Skeletal muscle cell (primary cell): ENCODE results near the gene APBB2.

ENCODE experiments used
- DNase-seq: peaks from one replicate; pipeline ENCODE4 v3.0.0-alpha.2; 2010; ENCODE audit warnings: low read depth
- H3K4me3 ChIP-seq: 2 replicates; pipeline ENCODE4 v1.5.1; 2011; ENCODE audit warnings: low read depth, mild to moderate bottlenecking, control low read depth, low read length, moderate library complexity

Gene APBB2

DNA sequence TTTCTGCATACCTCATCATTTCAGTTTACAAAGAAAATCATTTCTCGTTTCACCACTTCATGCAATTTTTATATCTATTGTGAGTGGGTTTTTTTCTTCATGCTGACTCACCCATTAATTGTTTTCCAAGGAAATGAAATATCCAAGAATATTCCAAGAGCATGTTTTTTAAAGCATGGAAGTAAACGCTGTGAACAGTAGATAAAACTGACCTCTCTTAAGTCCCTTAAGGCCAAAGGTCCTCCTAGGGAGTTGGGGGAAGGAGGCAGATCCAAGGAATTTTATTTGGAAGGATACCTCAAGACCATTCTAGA lies 2.6 kb upstream of the APBB2 start:
- peak overlapping the region; percentile 62 for H3K4me3 ChIP-seq
- DNase-seq: no peak

DNA sequence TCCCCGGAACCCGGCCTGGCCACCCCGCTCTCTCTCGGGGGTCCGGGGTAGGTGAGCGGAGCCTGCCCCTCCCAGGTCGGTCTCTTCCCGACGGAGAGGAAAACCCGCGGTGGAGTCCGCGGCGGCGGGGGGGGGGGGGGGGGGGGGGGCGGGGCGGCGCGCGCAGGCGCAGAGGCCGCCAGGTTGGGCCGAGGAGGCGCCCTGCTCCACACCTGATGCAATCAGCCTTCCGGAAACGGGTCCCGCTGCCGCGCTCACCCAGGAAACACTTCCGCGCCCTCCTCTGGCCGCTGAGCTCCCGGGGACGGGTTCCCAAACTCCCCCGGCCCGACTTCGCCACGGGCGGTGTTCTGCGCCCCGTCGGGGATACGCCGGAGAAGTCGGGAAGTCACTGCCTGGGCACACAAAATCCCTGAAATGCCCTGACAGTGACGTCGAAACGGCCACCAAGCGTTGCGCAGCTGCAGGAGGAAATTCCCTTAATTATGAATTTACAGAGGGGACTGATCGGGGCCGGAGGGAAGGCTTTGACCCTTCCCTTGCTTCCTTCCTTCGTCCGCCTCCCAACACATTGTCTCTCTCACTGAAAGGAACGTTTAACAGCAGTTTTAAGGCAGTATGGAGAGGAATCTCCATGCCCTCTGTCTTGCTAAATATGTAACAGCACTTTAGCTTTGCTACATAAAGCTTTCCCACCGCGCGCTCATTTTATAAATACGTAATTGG lies 2.1 kb upstream of the APBB2 start:
- H3K4me3 ChIP-seq: peak overlapping the region; percentile 62
- no peak for DNase-seq

GRCh38 chr4:41215969-41216293 lies 1.6 kb upstream of the APBB2 start:
- H3K4me3 ChIP-seq: peak overlapping the region; percentile 62
- no peak for DNase-seq

DNA sequence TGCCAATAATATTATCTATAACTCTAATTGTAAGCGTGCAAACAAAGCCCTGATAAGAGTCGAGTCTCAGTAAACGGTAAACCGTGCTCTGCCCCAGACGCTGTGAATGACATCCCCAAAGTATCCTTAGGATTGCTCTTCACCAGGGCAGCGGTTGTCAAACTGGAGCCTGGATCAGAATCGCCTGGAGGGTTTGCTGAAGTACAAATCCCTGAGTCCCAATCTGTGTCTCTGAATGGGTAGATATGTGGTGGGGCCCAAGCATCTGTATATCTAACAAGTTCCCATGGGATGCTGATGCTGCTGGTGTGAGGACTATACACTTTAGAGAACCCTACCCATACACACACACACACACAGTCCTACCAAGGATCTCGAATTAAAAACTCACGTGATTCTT lies 813 bp upstream of the APBB2 start:
- DNase-seq: no peak
- H3K4me3 ChIP-seq: no peak overlapping the region

- no peak for DNase-seq
- peak overlapping the region; percentile 19 for H3K4me3 ChIP-seq
These were observed 444 bp upstream of the APBB2 start for GRCh38 chr4:41214825-41215146.

- no peak for DNase-seq
- peak overlapping the region; percentile 85 for H3K4me3 ChIP-seq
These were observed 662 bp downstream of the APBB2 start for GRCh38 chr4:41213625-41214135.

DNA sequence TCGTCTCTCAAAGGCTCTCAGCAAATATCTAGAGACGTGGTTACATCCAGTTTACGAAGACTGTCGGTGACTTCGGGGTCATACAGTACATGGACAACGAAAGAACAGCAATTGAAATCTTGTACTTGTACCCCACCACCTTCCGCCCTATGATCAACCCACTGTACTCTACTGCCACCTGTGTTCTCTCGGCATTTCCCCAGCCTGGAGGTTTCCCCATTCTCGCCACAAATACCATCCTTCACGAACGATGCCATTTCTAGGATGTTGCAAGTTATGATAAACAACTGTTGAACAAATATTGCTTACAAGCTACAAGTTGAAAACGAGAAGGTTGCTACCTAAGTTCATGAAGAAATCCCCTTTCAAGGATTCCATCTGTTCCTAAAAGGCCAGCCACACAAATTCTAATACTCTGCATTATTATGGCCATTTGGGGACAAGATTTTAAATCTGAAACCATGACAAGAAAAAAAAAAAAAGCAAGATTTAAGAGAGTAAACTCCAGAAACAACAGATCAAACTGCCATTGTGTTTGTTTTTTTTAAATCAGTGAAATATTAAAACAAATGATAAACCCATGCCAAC lies 1.6 kb downstream of the APBB2 start:
- H3K4me3 ChIP-seq: peak overlapping the region; percentile 85
- DNase-seq: no peak

DNA sequence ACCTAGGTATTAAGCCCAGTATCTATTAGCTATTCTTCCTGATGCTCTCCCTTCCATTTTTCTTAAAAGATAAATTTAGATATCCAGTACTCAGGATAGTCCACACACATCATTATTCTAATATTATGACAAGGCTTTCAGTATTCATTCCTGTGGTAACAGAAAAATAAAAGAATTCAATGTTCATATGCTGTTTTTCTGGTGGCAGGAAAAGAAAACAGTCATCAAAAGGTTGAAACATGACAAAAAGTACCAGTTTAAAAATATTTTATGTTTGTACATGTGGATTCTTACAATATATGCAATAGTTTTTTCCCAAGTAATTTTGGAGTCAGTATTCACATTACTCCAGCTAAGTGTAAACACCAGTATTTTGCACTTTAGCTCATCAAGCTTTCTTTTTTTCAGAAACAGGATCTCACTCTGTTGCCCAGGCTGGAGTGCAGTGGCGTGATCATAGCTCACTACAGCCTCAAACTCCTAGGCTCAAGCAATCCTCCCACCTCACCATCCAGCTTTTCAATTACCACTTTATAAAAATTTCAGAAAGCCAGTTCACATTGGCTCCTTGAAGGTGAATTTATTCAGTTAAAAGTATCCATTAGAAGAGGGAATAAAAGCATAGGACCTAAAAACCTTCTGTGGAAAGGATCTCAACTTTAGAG lies 2.3 kb downstream of the APBB2 start:
- DNase-seq: no peak
- H3K4me3 ChIP-seq: peak overlapping the region; percentile 85

- DNase-seq: no peak
- H3K4me3 ChIP-seq: no peak overlapping the region
These were observed 4.4 kb downstream of the APBB2 start for GRCh38 chr4:41209901-41210300.

- no peak for DNase-seq
- no peak overlapping the region for H3K4me3 ChIP-seq
These were observed 5.2 kb downstream of the APBB2 start for GRCh38 chr4:41209187-41209586.

DNA sequence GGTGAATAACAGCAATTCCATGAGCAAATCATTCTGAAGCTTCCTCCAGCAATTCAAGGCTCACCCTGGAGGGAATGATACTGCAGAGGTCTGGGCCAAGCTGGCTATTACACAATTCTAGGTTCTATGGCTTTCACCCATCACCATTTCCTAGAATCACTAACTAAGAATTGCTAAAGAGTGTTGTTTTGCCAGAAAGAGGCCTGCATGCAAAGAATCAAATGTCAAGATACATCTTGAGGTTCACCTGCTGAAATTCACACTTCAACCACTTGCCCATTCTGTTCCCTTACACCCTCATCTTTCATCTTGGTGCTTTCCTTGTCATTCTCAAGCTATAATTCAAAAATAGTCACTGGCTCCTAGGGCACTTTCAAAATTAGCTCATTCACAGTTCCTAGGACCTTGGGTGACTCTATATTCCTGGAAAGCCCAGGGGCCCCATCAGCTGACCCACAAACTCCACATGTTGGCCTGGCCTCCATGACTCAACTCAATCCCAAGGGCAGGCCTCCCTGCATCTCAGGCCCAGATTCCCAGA lies 7.0 kb downstream of the APBB2 start:
- H3K4me3 ChIP-seq: no peak overlapping the region
- no peak for DNase-seq

GRCh38 chr4:41205854-41206460 lies 8.4 kb downstream of the APBB2 start:
- no peak for DNase-seq
- no peak overlapping the region for H3K4me3 ChIP-seq

- H3K4me3 ChIP-seq: no peak overlapping the region
These were observed 9.2 kb downstream of the APBB2 start for GRCh38 chr4:41205130-41205529.

DNA sequence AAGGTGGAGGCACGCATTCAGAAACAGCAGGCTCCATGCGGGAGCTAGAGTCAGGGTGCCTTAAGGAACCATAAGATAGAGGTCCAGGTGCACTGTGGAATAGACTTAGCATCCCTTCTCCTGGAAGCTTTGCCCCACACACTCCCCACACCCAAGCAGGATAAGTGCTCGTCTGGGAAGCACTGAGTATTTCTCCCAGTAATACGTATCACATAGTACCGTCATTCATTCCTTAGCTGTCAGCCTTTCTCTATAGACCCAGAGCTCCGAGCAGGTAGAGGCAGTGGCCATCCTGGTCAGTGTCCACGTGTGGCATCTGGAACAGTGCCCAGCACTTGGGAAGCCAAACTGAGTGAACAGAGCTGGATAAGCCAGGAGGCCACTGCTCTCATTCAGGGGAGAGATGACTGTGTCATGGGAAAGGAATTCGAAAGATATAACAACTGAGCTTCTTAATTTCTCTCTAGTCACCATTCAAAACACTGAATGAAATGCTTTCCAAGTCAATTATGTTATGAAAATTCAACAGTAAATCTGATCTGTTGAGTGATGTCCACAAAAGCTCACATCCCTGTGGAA lies 9.9 kb downstream of the APBB2 start:
- H3K4me3 ChIP-seq: no peak overlapping the region

More at GRCh38 chr4:41205130-41205529, 9.2 kb downstream of the APBB2 start:
- DNase-seq: no peak

DNA sequence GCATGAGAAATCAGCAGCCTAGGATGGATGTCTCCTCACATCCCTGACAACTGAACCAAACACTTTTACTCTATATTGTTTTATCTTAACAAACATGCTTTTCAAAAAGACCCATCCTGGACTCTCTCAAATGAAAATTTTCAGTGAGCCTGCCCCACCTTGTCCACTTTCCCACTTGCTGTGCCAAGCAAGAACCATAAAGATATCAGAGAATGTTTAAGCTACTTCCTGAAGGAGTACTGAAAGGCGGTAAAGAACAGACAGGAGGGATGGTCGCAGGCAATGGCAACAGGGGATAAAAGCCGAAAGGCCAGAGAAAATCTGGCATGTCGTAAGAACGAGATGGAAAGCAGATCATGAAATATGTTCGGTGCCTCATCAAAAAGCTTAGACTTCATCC lies 10.5 kb downstream of the APBB2 start:
- H3K4me3 ChIP-seq: no peak overlapping the region
- DNase-seq: no peak

More for the DNA sequence above, 9.9 kb downstream of the APBB2 start:
- no peak for DNase-seq

DNA sequence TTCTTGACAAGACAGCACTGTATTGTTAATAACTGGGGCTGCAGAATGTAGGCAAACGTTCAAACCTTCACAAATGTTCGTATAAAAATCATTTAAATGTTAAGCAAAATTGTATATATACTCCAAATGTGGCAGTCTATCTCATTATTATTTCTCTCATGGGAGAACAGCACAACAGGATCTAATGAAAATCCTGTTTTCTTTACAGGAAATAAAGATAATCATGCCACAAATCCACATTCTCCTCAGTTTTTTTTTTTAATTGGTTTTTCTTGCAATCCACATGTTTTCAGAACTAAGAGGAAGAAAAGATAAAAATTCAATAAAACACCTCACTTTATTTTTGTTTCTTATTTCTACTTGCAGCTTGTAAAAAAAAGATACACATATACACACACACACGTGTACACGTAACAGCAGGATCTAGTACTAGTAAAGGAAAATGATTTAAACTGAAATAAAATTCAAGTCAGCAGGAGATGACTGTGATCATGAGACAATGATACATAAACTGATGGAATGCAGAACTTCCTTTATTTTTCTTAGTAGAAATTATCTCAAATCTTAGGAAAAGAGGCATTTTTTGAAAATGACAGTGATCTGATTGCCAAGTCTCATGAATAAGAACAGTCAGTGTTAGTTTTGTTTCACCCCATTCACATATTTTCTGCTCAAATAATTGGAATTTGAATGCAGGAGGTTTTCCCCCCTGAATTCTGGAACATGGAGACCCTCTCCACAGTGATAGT lies 11.3 kb downstream of the APBB2 start:
- H3K4me3 ChIP-seq: no peak overlapping the region
- DNase-seq: no peak

DNA sequence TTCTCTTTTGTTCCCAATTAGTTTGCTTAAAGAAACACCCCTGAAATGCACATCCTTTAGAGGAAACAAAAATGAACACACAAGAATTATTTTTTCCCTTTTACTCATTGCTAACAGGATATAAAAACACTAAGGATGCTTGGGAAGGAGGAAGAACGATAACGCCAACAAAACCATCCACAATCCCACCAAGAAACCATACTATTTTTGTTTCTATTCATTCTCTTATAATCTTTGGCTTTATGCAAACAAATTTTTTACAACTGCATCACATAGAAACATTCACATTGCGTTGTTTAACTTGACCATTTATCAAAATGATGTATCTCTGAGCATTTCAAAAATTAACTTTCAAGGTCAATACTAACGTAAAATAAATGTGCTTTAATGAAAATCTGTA lies 12.0 kb downstream of the APBB2 start:
- no peak for DNase-seq
- no peak overlapping the region for H3K4me3 ChIP-seq

DNA sequence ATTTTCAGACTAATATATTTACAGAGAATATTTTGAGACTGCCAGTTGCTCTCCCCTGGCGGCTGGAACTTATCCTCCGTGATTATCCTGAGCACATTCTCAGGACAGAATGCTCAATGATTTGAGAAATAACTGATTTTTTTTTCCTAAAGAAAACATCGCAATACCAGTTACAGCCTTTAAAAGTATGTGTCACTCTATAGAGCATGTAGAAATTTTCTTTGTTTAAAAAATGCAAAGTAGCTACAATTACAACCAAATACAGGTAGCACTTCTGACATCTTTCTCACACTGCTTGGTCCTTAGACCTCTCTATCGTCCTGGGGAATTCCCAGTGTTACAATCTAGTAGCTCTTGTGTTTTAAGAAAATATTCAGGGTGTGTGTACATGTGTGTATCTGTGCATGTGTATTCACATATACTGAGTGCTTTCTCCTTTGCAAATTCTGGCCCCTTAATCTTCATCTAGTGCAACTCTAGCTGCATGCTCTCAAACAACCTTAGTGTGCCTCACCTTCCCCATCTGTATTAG lies 13.8 kb downstream of the APBB2 start:
- DNase-seq: no peak
- no peak overlapping the region for H3K4me3 ChIP-seq

DNA sequence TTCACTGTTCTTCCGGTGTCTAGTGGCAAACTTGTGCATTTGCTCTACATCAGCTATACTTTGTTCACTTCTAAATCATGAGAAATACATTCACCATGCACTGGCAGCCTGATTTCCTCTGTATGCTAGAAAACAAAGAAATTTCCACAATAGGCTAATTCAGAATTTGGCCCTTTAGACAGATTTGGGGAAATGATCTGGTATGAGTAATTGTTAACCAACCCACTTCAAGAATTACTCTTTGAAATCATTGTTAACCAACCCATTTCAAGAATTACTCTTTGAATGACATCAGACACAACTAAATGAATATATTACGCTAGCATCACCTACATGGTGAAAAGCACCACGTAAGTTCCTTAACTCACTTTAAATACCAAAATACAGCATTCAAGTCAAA lies 14.6 kb downstream of the APBB2 start:
- no peak overlapping the region for H3K4me3 ChIP-seq
- DNase-seq: no peak
